Gastrocnemius medialis (tissue), 4 donors: ENCODE data around the gene FKBP5. TPM values are rescaled to one million over a fixed set of nuclear protein-coding genes. Genes with fewer than 3 reads are reported as not detected.

ENCODE experiments used
- ATAC-seq, 2 donors: fragments of 150-250 bp; one replicate each; pipeline ENCODE4 v1.9.1; 2016
- DNase-seq, 2 donors: peaks; one replicate each; pipeline ENCODE4 v3.0.0-alpha.2; 2019
- H3K27ac ChIP-seq, 4 donors: fragments of 200-600 bp; sonication (generic); 1 replicate in 1 of 4; 2 replicates in 3 of 4; pipeline ENCODE4 v1.5.1; 2016 to 2018; ENCODE audit warnings: mild to moderate bottlenecking in 2 of 4, moderate library complexity in 1 of 4
- H3K27me3 ChIP-seq, 3 donors: fragments of 200-600 bp; sonication (generic) in 2 of 3; 1 replicate in 1 of 3; 2 replicates in 2 of 3; pipeline versions ENCODE4 v1.5.1 to v1.6.0; 2016 to 2019; ENCODE audit warnings: mild to moderate bottlenecking in 1 of 3, moderate library complexity in 1 of 3
- H3K36me3 ChIP-seq, 2 donors: fragments of 200-600 bp; sonication (generic) in 1 of 2; one replicate each; pipeline ENCODE4 v1.5.1; 2017 to 2018
- H3K4me1 ChIP-seq, 2 donors: fragments of 200-600 bp; sonication (generic) in 1 of 2; one replicate each; pipeline ENCODE4 v1.5.1; 2016 to 2017; ENCODE audit warnings: mild to moderate bottlenecking in 2 of 2
- H3K4me3 ChIP-seq, 4 donors: fragments of 200-600 bp; sonication (generic) in 3 of 4; 1 replicate in 1 of 4; 2 replicates in 3 of 4; pipeline ENCODE4 v1.5.1; 2016 to 2019; ENCODE audit warnings: mild to moderate bottlenecking in 2 of 4
- H3K9me3 ChIP-seq, 3 donors: fragments of 200-600 bp; sonication (generic) in 2 of 3; 1 replicate in 1 of 3; 2 replicates in 2 of 3; pipeline ENCODE4 v1.5.1; 2016 to 2019
- POLR2A ChIP-seq, 2 donors: fragments of 450-650 bp; IDR thresholded peaks; one replicate each; pipeline ENCODE4 v1.6.1; 2017; ENCODE audit warnings: antibody characterized with exemption in 2 of 2, mild to moderate bottlenecking in 2 of 2, moderate library complexity in 2 of 2
- in situ Hi-C, 4 donors: fragments of 200-750 bp; cut with MboI; loops; one replicate each; pipeline versions ENCODE4 v1.15.0 to v1.8.0; 2017; ENCODE audit warnings: low sequenced_read_pairs in 4 of 4
- intact Hi-C: fragments of 100-400 bp; cut with DNase I; formaldehyde crosslinking; loops from one replicate; pipeline ENCODE4 v1.15.1; 2023; ENCODE audit warnings: low total_unique reads
- total RNA-seq, 4 donors: library from RNA; depleted of rRNA; stranded (reverse); fragments of >200 nt; gene quantifications; one replicate each; pipeline versions ENCODE4 v1.1.0 to v1.2.3, GENCODE V29; 2016
- TF ChIP-seq, protein P1 (sequence below), 5 experiments: fragments of 450-650 bp in 3 of 5; fragments of 200-600 bp in 2 of 5; sonication (generic) in 2 of 5; IDR thresholded peaks in 4 of 5; conservative IDR thresholded peaks in 1 of 5; 1 replicate in 4 of 5; 2 replicates in 1 of 5; pipeline ENCODE4 v1.5.1; 2016 to 2019; ENCODE audit warnings: antibody characterized with exemption in 5 of 5, mild to moderate bottlenecking in 3 of 5, moderate library complexity in 3 of 5

The FKBP5 gene
- total RNA-seq, 4 donors from 2014 or later = 665 to 1,753 (median 1,205) TPM

DNA sequence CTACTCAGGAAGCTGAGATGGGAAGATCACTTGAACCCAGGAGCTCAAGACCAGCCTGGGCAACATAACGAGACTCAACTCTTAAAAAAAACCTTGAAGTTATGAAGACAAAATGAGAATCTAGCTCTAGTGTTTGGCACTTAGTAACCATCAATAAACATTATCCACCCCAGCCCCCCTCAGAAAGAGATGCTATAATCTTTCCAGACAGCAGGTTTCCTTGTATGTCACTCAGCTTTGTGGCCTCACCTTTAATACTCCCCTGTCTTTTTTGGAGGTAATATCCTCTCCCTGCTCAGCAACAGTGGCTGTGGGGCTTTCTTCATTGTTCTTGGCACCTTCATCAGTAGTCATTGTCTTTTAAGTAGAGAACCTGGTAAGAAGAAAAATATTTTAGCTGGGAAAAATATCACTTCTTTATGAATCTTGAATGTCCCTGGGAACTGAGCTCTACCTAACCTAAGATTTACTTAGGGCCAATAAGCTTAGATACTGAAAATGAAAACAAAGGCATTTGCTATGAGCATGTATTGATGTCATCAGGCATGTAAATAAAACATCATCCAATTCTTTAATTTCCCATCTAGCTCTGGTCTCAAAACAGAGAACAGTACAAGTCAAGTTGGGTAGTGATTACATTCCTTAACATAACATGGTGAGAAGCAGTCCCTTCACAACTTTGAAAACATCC, 46.1 kb downstream of the FKBP5 start:
- Histone ChIP-seq H3K4me1 (peaks cover 76% of the 10 kb centered on the region in 2 donors), H3K27me3 (no peaks in the 10 kb centered on the region), H3K9me3 (no peaks in the 10 kb centered on the region), H3K4me3 (no peak overlapping the region), H3K27ac (peak overlapping the region; percentile 36 to 67 (median 58)), H3K36me3 (peaks cover 4 to 95% of the 10 kb centered on the region in 2 donors)
- no peak for TF ChIP-seq POLR2A (IDR thresholded peaks at IDR 0.05)
- TF ChIP-seq, protein P1, sequence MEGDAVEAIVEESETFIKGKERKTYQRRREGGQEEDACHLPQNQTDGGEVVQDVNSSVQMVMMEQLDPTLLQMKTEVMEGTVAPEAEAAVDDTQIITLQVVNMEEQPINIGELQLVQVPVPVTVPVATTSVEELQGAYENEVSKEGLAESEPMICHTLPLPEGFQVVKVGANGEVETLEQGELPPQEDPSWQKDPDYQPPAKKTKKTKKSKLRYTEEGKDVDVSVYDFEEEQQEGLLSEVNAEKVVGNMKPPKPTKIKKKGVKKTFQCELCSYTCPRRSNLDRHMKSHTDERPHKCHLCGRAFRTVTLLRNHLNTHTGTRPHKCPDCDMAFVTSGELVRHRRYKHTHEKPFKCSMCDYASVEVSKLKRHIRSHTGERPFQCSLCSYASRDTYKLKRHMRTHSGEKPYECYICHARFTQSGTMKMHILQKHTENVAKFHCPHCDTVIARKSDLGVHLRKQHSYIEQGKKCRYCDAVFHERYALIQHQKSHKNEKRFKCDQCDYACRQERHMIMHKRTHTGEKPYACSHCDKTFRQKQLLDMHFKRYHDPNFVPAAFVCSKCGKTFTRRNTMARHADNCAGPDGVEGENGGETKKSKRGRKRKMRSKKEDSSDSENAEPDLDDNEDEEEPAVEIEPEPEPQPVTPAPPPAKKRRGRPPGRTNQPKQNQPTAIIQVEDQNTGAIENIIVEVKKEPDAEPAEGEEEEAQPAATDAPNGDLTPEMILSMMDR (IDR thresholded peaks at IDR 0.05 in 4 of 5, conservative IDR thresholded peaks at IDR 0.05 in 1 of 5) = no peak
- intact Hi-C loops = loop anchor here (2.0 to 5.0 kb wide), 2 partner anchors 20 to 40 kb away; no protein-coding TSS in a partner anchor
- no peak for DNase-seq
- no peak for ATAC-seq
- in situ Hi-C loops = loop anchor here in 1 of 4 donors (5.0 kb wide), 1 partner anchor 40 kb away; no protein-coding TSS in a partner anchor

DNA sequence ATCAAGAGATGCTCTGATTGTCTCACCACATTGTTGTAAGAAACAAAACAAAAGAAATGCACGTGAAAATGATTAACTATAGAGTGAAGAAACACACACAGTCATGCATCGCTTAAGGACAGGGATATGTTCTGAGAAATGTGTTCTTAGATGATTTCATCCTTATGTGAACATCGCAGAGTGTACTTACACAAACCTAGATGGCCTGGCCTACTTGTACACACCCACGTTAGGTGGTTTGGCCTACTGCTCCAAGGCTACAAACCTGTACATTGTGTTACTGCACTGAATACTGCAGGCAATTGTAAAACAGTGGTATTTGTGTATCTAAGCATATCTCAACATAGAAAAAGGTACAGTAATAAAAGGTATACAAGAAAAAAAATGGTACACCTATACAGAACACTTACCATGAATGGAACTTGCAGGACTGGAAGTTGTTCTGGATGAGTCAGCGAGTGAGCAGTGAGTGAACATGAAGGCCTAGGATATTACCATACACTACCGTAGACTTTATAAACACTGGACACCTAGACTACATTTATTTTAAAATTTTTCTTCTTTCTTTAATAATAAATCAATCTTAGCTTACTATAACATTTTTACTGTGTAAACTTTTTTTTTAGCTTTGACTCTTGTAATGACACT, 48.6 kb downstream of the FKBP5 start:
- intact Hi-C loops (loop anchor here (5.0 kb wide), 1 partner anchor 42 kb away; no protein-coding TSS in a partner anchor), in situ Hi-C loops (loop anchor here in 1 of 4 donors (5.0 kb wide), 1 partner anchor 42 kb away; no protein-coding TSS in a partner anchor)
- Histone ChIP-seq H3K27ac (peak overlapping the region; percentile 45 to 67 (median 58)), H3K4me3 (no peak overlapping the region), H3K27me3 (no peaks in the 10 kb centered on the region), H3K36me3 (peaks cover 4 to 99% of the 10 kb centered on the region in 2 donors), H3K9me3 (no peaks in the 10 kb centered on the region), H3K4me1 (peaks cover 67 to 68% of the 10 kb centered on the region in 2 donors)
- ATAC-seq (no peak), DNase-seq (no peak)
- TF ChIP-seq POLR2A (IDR thresholded peaks at IDR 0.05) = no peak
- TF ChIP-seq, protein P1 (IDR thresholded peaks at IDR 0.05 in 4 of 5, conservative IDR thresholded peaks at IDR 0.05 in 1 of 5) = no peak

GRCh38 chr6:35638679-35639078, 50.0 kb downstream of the FKBP5 start:
- Histone ChIP-seq H3K4me1 (peaks cover 64 to 66% of the 10 kb centered on the region in 2 donors), H3K27me3 (no peaks in the 10 kb centered on the region), H3K4me3 (no peak overlapping the region), H3K9me3 (no peaks in the 10 kb centered on the region), H3K36me3 (peaks cover 4 to 99% of the 10 kb centered on the region in 2 donors), H3K27ac (peak overlapping the region; percentile 45 to 67 (median 58))
- no peak for DNase-seq
- in situ Hi-C loops = no loop called here
- intact Hi-C loops = no loop called here
- peak in 1 of 2 donors; percentile 42 for ATAC-seq
- TF ChIP-seq, protein P1 (IDR thresholded peaks at IDR 0.05 in 4 of 5, conservative IDR thresholded peaks at IDR 0.05 in 1 of 5) = peak in 1 of 5 experiments; percentile 29
- no peak for TF ChIP-seq POLR2A (IDR thresholded peaks at IDR 0.05)

GRCh38 chr6:35637911-35638310, 50.8 kb downstream of the FKBP5 start:
- intact Hi-C loops (no loop called here), in situ Hi-C loops (no loop called here)
- H3K4me1 ChIP-seq = peaks cover 59 to 60% of the 10 kb centered on the region in 2 donors
- H3K4me3 ChIP-seq = no peak overlapping the region
- ATAC-seq (no peak), DNase-seq (no peak)
- H3K9me3 ChIP-seq = no peaks in the 10 kb centered on the region
- no peak for TF ChIP-seq POLR2A (IDR thresholded peaks at IDR 0.05)
- TF ChIP-seq, protein P1 (IDR thresholded peaks at IDR 0.05 in 4 of 5, conservative IDR thresholded peaks at IDR 0.05 in 1 of 5) = no peak
- H3K36me3 ChIP-seq = peaks cover 4 to 99% of the 10 kb centered on the region in 2 donors
- peak overlapping the region; percentile 45 to 67 (median 58) for H3K27ac ChIP-seq
- no peaks in the 10 kb centered on the region for H3K27me3 ChIP-seq
